HG02610 (cell line): Measurements from ENCODE around the gene HMGN1.
A peak's percentile ranks its signal among the peaks of the same experiment; 100 is the strongest.
"Not testable (repeated sequence)": the region's sequence is repeated elsewhere in the genome, so short reads cannot be mapped to it uniquely, and the experiment has no call there.

ENCODE experiments used
- ATAC-seq: cut with Tn5 transposase; IDR thresholded peaks from one replicate; pipeline ENCODE4 v1.9.1; 2021; ENCODE audit warnings: mild to moderate bottlenecking, moderate library complexity; ENCODE audit not compliant: unreplicated experiment

HMGN1 gene

GRCh38 chr21:39348355-39349210 is at the start of gene HMGN1:
Gene HMGN1, minus strand, starts transcription at chr21:39349088. Its CDS starts 171 bp downstream, at chr21:39348917.
- ATAC-seq = peak; percentile 50

GRCh38 chr21:39397646-39398385 is 48.9 kb upstream of the HMGN1 start:
- no peak for ATAC-seq

- no peak for ATAC-seq
Measured at GRCh38 chr21:39392981-39393380, 44.1 kb upstream of the HMGN1 start.

- no peak for ATAC-seq
Measured at GRCh38 chr21:39390212-39390765, 41.4 kb upstream of the HMGN1 start.

- no peak for ATAC-seq
Measured at GRCh38 chr21:39388811-39389155, 39.9 kb upstream of the HMGN1 start.

- ATAC-seq = peak; percentile 77
Measured at GRCh38 chr21:39388038-39388810, 39.3 kb upstream of the HMGN1 start.

- ATAC-seq = no peak
Measured at GRCh38 chr21:39387461-39388037, 38.7 kb upstream of the HMGN1 start.

- ATAC-seq = no peak
Measured at GRCh38 chr21:39386899-39387298, 38.0 kb upstream of the HMGN1 start.

GRCh38 chr21:39386194-39386593 is 37.3 kb upstream of the HMGN1 start:
- ATAC-seq = no peak

- ATAC-seq = no peak
Measured at GRCh38 chr21:39385299-39386145, 36.6 kb upstream of the HMGN1 start.

GRCh38 chr21:39384674-39385298 is 35.9 kb upstream of the HMGN1 start:
- no peak for ATAC-seq

GRCh38 chr21:39382096-39382495 is 33.2 kb upstream of the HMGN1 start:
- not testable (repeated sequence) for ATAC-seq

- peak; percentile 8 for ATAC-seq
Measured at GRCh38 chr21:39381009-39381408, 32.1 kb upstream of the HMGN1 start.

- peak; percentile 96 for ATAC-seq
Measured at GRCh38 chr21:39379986-39380891, 31.4 kb upstream of the HMGN1 start.

- ATAC-seq = no peak
Measured at GRCh38 chr21:39377444-39378050, 28.7 kb upstream of the HMGN1 start.

GRCh38 chr21:39375446-39375845 is 26.6 kb upstream of the HMGN1 start:
- ATAC-seq = no peak

- no peak for ATAC-seq
Measured at GRCh38 chr21:39374046-39374445, 25.2 kb upstream of the HMGN1 start.

- no peak for ATAC-seq
Measured at GRCh38 chr21:39373634-39374033, 24.7 kb upstream of the HMGN1 start.
